Large intestine (tissue), 3 donors: Measurements from ENCODE around the gene TMCC2. TPM values are rescaled to one million over a fixed set of nuclear protein-coding genes. Genes with fewer than 3 reads are reported as not detected.

Experiments
- DNase-seq, 2 donors: peaks; one replicate each; pipeline versions ENCODE4 v3.0.0 to v3.0.0-alpha.2; 2013
- H3K27ac ChIP-seq: one replicate; pipeline ENCODE4 v1.5.1; 2013; ENCODE audit warnings: low read length
- H3K27me3 ChIP-seq: 2 replicates; pipeline ENCODE4 v1.6.1; 2013; ENCODE audit warnings: low read length; ENCODE audit not compliant: control insufficient read depth, insufficient read depth
- H3K36me3 ChIP-seq: 2 replicates; pipeline ENCODE4 v1.6.1; 2013; ENCODE audit warnings: low read length; ENCODE audit not compliant: control insufficient read depth, insufficient read depth
- H3K4me1 ChIP-seq: one replicate; pipeline ENCODE4 v1.6.1; 2013; ENCODE audit warnings: low read length; ENCODE audit not compliant: control insufficient read depth, insufficient read depth
- H3K4me3 ChIP-seq: one replicate; pipeline ENCODE4 v1.5.1; 2013; ENCODE audit warnings: low read length
- H3K9me3 ChIP-seq: one replicate; pipeline ENCODE4 v1.6.1; 2013; ENCODE audit warnings: mild to moderate bottlenecking, low read depth, low read length, moderate library complexity; ENCODE audit not compliant: control insufficient read depth
- WGBS: methylation state at CpG from one replicate; pipeline ENCODE4 v1.1.5; 2013; ENCODE audit warnings: low lambda C conversion rate; ENCODE audit not compliant: insufficient coverage; 5-methylcytosine and 5-hydroxymethylcytosine counted together
- polyA plus RNA-seq: library from polyadenylated mRNA; unstranded; fragments of 120-200 nt; gene quantifications from one replicate; pipeline ENCODE4 v1.2.1, GENCODE V29; 2013

Gene TMCC2
- polyA plus RNA-seq, 1 donor: 6.2 TPM

- Histone ChIP-seq H3K27me3 (no peaks in the 10 kb centered on the region), H3K9me3 (no peaks in the 10 kb centered on the region), H3K4me1 (peaks cover 21% of the 10 kb centered on the region), H3K4me3 (no peak overlapping the region), H3K36me3 (no peaks in the 10 kb centered on the region), H3K27ac (no peak overlapping the region)
- WGBS: no CpG with 5 or more reads among the region's 4 CpGs
- no peak for DNase-seq
Observed at GRCh38 chr1:205249651-205250050, 21.9 kb downstream of the TMCC2 start.

GRCh38 chr1:205250699-205251098 lies 23.0 kb downstream of the TMCC2 start:
- H3K27ac ChIP-seq: no peak overlapping the region
- no peaks in the 10 kb centered on the region for H3K9me3 ChIP-seq
- WGBS: no CpG with 5 or more reads among the region's 6 CpGs
- no peak overlapping the region for H3K4me3 ChIP-seq
- H3K36me3 ChIP-seq: no peaks in the 10 kb centered on the region
- DNase-seq: no peak
- no peaks in the 10 kb centered on the region for H3K27me3 ChIP-seq
- H3K4me1 ChIP-seq: peaks cover 20% of the 10 kb centered on the region

GRCh38 chr1:205251576-205251975 lies 23.8 kb downstream of the TMCC2 start:
- Histone ChIP-seq H3K9me3 (no peaks in the 10 kb centered on the region), H3K27ac (no peak overlapping the region), H3K27me3 (no peaks in the 10 kb centered on the region), H3K4me3 (no peak overlapping the region), H3K36me3 (no peaks in the 10 kb centered on the region), H3K4me1 (peaks cover 16% of the 10 kb centered on the region)
- DNase-seq: no peak
- WGBS: no CpG with 5 or more reads among the region's 5 CpGs

GRCh38 chr1:205255941-205256780 lies 28.4 kb downstream of the TMCC2 start:
- Histone ChIP-seq H3K4me3 (no peak overlapping the region), H3K27ac (no peak overlapping the region), H3K9me3 (no peaks in the 10 kb centered on the region), H3K36me3 (no peaks in the 10 kb centered on the region), H3K27me3 (no peaks in the 10 kb centered on the region), H3K4me1 (no peaks in the 10 kb centered on the region)
- no CpG with 5 or more reads among the region's 8 CpGs for WGBS
- peak; percentile 75 to 85 for DNase-seq

- H3K9me3 ChIP-seq: no peaks in the 10 kb centered on the region
- DNase-seq: no peak
- no peaks in the 10 kb centered on the region for H3K27me3 ChIP-seq
- no peak overlapping the region for H3K27ac ChIP-seq
- no peaks in the 10 kb centered on the region for H3K4me1 ChIP-seq
- H3K36me3 ChIP-seq: no peaks in the 10 kb centered on the region
- H3K4me3 ChIP-seq: no peak overlapping the region
- no CpG with 5 or more reads among the region's 19 CpGs for WGBS
Observed at GRCh38 chr1:205256951-205257625, 29.3 kb downstream of the TMCC2 start.

- Histone ChIP-seq H3K4me1 (no peaks in the 10 kb centered on the region), H3K4me3 (no peak overlapping the region)
- 60% methylated on average over 1 of the region's 2 CpGs for WGBS
Observed at GRCh38 chr1:205257735-205258134, 30.0 kb downstream of the TMCC2 start.

GRCh38 chr1:205258261-205258691 lies 30.5 kb downstream of the TMCC2 start:
- DNase-seq: no peak
- no CpG with 5 or more reads among the region's 7 CpGs for WGBS
- Histone ChIP-seq H3K27me3 (peaks cover 2% of the 10 kb centered on the region), H3K4me3 (no peak overlapping the region), H3K9me3 (no peaks in the 10 kb centered on the region), H3K4me1 (no peaks in the 10 kb centered on the region), H3K36me3 (no peaks in the 10 kb centered on the region), H3K27ac (no peak overlapping the region)

More at GRCh38 chr1:205257735-205258134, 30.0 kb downstream of the TMCC2 start:
- H3K36me3 ChIP-seq: no peaks in the 10 kb centered on the region
- no peaks in the 10 kb centered on the region for H3K27me3 ChIP-seq
- no peak for DNase-seq
- H3K27ac ChIP-seq: no peak overlapping the region
- no peaks in the 10 kb centered on the region for H3K9me3 ChIP-seq

- Histone ChIP-seq H3K27me3 (peaks cover 2% of the 10 kb centered on the region), H3K36me3 (no peaks in the 10 kb centered on the region), H3K4me1 (no peaks in the 10 kb centered on the region), H3K4me3 (no peak overlapping the region), H3K27ac (no peak overlapping the region), H3K9me3 (no peaks in the 10 kb centered on the region)
- whole genome bisulfite sequencing: no CpG with 5 or more reads among the region's 8 CpGs
- no peak for DNase-seq
Observed at GRCh38 chr1:205258719-205259118, 31.0 kb downstream of the TMCC2 start.

- no peak overlapping the region for H3K27ac ChIP-seq
- no peaks in the 10 kb centered on the region for H3K9me3 ChIP-seq
- peak in 1 of 2 donors; percentile 7 for DNase-seq
- H3K36me3 ChIP-seq: no peaks in the 10 kb centered on the region
- no peaks in the 10 kb centered on the region for H3K4me1 ChIP-seq
- peaks cover 2% of the 10 kb centered on the region for H3K27me3 ChIP-seq
- 80% methylated on average over 1 of the region's 10 CpGs for WGBS
- H3K4me3 ChIP-seq: no peak overlapping the region
Observed at GRCh38 chr1:205259324-205259832, 31.6 kb downstream of the TMCC2 start.

- H3K27ac ChIP-seq: no peak overlapping the region
- WGBS: no CpG with 5 or more reads among the region's 1 CpG
Observed at GRCh38 chr1:205259998-205260397, 32.3 kb downstream of the TMCC2 start.

More at GRCh38 chr1:205259998-205260397, 32.3 kb downstream of the TMCC2 start:
- H3K4me3 ChIP-seq: no peak overlapping the region
- DNase-seq: no peak
- peaks cover 2% of the 10 kb centered on the region for H3K27me3 ChIP-seq
- H3K36me3 ChIP-seq: no peaks in the 10 kb centered on the region
- no peaks in the 10 kb centered on the region for H3K9me3 ChIP-seq
- H3K4me1 ChIP-seq: no peaks in the 10 kb centered on the region
